HG02623 (cell line): ENCODE results near the gene ZNF423.

Source experiments
- ATAC-seq: cut with Tn5 transposase; IDR thresholded peaks from one replicate; pipeline ENCODE4 v1.9.1; 2021; ENCODE audit warnings: moderate library complexity; ENCODE audit not compliant: unreplicated experiment

The ZNF423 gene

DNA sequence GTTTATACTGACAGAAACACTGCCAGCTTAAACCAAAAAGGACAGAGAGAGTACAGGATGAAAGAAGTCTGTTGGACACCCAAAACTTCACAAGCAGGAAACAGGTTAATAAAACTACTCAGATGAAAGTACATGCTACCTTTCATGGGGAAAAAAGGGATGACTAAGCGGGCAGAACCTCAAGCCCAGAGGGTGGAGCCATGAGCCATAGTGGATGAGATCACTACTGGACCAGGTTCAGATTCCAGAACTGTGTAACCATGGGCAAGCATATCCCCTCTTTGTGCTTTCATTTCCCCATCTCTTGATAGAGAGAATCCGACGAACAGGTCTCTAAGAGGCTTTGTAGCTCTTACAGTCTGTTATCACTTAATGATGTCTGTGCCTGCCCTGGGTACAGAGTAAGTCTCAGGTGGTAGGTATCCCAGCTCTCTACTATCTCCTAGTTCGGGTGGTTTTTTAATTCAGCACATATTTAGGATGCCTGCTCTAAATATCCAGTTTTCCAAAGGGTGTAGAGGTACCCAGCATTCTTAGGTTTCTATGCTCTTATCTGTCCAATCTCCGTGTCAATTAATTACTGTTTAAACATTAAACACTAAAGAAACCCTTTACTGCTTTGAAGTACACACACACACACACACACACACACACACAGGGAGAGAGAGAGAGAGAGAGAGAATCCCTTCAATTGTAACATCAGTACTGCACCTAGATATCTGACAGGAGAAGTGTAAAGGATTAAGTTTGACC lies 206.7 kb downstream of the ZNF423 start:
- no peak for ATAC-seq

DNA sequence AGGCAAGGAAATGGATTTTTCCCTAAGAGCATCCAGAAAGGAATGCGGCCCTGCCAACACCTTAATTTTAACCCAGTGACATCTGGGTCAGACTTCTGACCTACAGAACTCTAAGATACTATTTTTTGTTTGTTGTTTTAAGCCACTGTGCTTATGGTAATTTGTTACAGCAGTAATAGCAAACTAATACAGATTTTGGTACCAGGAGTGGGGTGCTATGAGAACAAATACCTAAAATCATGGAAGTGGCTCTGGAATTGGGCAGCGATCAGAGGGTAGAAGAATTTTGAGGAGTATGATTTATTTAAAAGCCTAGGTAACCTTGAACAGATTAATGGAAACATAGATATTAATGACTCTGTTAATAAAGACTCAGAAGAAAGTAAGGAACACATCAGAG lies 208.2 kb downstream of the ZNF423 start:
- ATAC-seq, result no peak

DNA sequence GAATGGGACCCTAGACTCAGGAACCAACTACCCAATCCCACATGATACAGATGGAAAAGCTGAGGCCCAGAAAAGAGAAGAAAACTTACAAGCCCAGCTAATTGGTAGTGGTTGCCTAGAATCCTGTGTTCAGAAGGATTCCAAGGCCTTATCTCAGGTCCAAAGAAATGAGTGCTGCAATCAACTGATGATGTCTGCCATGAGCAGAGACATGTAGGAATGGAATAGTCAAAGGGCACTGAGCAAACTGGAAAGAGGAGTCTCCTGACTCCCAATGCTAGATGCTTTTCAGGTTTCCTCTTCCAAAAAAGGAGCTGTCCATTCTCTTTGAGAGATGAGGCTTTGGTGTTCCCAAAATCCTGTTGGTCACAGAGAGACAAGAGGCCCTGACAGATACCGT lies 210.6 kb downstream of the ZNF423 start:
- no peak for ATAC-seq

DNA sequence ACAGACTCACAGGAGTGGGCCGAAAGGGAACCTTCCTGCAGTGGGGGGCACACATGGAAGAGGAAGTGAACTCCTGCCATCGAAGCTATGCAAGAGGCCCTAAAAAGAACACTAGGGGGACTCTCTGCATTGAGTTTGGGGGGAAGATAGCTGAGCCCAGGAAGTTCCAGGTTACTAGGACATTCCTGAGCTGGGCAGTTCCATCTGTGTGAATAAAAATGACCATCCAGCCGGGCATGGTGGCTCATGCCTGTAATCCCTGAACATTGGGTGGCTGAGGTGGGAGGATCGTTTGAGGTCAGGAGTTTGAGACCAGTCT lies 211.8 kb downstream of the ZNF423 start:
- ATAC-seq, result no peak

DNA sequence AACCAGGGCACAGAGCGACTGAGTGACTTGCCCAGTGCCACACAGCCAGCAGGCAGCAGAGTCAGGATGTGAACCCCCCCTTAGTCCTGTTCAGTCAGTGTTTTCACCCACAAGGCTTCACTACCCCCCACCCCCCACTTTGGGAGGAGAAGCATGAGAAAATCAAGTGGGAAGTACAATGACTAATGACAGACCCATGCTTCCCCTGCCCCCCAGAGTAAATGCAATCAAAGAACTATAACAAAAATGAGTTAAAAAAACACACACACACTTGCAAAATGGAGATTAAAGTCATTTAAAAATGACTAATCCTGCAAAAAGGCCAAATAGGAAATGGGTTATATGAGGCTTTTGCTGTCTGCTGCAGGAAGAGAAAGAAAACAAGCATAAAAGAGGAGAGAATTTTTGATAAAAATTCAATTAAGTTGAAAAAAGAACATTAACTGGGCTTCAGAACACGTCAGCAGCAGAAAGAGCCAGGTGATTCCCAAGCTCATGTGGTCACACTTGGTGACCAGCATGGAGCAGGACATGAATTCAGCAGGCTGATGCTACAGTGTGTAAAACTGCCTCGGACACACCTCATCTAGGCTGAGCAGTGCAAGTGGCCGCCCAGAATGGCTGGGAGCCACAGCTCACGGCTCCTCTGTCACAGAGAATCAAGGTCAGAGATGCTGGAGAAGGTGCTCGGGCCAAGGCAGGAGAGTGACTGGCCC lies 212.3 kb downstream of the ZNF423 start:
- ATAC-seq, result no peak

DNA sequence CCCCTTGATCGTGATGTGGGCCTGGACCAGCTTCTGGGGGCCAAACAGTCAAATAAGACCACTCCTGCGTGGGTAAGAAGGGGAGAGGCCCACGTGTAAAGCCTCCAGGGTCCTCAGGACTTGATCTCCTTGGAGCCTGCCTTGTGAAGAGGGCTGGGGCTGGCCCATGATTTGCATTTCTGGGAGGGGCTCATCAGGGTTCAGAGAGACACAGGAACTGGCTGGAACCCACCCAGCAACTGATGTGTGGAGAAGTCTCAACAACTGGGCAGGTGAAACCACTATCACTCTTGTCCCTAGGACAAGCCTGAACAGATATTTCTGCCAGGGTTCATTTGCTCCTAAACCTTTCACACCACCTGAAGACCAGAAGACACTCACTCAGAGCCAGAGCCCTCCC lies 214.7 kb downstream of the ZNF423 start:
- no peak for ATAC-seq

DNA sequence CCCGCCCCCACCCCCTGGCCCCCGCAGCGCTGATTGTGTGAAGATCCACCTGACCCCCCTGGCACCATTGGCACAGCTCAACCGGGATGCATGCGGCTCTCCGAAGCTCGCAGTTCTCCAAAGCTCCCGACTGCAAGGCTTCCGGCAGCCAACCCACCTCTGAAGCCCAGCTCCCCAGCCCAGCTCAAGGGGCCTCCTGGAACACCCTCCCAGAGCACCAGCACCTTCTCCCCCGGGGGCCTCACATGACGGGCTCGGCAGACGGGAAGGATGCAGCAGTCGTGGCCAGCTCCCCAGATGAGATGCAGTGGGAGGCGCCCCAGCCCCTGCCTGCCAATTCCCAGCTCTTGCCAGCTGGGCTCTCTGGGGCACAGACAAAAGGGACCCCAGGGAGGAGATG lies 215.3 kb downstream of the ZNF423 start:
- no peak for ATAC-seq

DNA sequence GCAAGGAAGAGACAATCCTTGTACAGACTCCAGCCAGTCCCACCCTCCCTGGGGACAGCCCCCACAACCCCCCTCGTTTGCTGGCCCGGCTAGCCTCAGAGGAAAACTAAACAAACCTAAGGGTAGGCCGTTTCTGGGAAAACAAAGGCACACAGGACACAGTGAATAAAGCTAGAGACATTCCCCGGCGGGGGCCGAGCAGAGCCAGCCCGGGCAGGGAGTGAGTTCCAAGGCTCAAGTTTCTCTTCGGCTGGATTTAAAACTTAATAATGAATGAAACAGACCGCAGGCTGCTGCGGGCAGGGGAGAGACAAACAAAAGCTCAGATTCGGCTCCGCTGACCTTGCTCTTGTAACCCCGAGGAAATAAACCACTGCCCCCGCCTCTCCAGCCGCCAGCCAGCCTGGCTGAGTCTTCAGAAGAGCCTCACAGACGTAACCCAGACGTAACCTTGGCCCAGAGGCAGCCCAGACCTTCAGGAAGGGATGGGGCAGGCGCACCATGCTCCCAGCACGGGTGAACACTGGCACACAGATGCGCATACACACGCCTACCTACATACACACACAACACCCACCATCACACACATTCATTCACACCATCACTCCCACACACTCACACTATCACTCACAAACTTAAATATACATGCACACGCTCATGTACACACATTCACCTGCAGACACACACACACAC lies 216.0 kb downstream of the ZNF423 start:
- ATAC-seq, result no peak

DNA sequence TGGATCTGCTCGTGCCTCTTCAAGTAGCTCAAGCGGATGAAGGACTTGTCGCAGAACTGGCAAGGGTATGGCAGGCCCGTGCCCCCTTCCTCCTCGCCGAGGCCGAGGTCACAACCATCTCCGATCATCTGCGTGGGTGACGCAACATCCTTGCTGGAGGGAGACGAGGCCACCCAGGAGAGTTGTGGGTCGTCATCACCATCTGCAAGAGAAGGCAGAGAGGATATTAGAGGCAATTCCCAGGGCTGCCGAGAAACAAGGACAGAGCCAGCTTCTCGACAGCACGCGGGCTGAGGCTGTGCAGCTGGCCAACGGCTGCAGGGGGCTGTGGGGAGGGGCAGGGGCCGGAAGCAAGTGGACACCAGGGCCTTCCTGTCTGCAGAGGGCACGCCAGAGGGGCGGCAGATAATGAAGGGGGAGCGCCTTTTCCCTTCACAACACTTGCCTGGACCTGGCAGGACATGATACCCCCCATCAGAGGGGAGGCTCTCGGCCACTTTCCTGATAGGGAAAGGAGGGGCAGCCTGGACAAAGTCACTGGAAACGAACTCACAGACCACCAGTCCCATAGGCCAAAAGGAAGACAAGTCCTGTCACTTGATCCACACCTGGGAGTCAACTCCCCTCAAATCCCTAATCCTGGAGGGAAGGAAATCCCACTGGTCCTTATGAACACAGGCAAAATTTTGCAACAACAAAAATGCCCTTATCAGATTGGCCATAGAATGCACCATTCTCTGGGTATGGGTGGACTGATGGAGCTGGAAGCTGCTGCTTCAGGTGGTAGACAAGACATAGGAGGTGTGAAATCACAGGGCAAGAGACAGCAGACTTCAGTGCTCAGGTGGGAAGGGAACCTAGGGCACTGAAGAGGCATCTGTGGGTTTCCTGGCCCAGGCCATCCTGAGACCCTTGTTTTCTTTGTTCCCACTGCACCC lies 217.0 kb downstream of the ZNF423 start:
- no peak for ATAC-seq

DNA sequence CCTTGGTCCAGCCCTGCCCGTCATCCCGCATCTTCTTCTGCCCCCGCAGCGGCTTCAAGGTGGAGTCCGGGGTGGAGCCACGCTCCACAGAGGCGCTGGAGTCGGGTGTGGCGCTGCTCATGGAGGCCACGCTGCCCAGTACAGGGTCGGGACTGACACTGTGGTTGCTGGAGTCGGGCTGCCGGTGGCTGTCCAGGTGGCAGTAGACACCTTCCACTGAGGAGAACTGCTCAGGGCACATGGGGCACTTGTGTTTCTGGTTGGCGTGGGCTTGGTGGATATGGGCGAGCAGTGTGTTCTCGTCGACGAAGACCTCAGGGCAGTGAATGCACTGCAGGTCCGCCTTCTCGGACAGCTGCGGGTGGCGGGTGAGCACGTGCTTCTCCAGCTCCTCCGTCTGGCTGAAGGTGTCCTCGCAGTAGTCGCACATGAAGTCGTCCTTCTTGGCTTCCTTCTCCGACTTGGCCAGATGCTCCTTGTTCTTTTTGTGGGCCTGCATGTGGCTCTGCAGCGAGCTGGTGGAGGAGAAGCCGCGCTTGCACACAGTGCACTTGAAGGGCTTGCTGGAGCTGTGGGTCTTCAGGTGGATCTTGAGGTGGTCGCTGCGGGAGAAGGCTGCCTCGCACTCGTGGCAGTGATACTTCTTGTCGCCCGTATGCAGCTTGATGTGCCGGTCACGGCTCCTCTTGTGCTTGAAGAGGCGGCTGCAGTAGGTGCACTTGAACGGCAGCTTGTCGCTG lies 217.8 kb downstream of the ZNF423 start:
- ATAC-seq, result no peak

DNA sequence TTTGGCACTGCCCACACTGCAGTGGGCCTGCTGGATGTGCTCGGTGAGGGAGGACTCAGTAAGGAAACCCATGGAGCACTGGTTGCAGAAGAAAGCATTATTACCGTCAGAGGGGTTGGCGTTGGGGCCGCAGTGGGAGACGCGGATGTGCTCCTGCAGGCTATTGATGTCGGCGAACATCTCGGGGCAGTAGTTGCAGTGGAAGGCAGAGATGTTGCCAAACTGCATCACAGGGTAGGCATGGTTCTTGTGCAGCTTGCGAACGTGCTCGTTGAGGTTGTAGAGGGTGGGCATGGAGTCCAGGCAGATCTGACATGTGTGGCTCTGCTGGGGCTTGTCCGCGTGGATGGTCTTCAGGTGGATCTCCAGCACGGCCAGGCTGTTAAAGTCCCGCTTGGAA lies 218.4 kb downstream of the ZNF423 start:
- no peak for ATAC-seq

DNA sequence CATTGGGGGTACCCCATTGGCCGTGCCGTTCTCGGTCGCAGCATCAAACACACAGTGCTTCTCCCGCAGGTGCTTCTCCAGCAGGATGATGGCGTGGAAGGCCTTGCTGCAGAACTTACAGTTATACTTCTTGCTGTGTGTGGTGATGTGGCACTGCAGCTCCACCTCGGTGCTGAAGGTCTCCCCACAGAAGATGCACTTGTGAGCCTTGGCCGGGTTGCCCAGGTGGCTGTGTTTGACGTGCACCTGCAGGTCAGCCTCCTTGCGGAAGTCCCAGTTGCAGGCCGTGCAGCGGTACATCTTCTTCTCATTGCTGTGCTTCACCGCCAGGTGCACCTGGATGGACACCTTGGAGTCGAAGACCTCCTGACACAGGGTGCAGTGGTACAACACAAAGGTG lies 219.3 kb downstream of the ZNF423 start:
- no peak for ATAC-seq

DNA sequence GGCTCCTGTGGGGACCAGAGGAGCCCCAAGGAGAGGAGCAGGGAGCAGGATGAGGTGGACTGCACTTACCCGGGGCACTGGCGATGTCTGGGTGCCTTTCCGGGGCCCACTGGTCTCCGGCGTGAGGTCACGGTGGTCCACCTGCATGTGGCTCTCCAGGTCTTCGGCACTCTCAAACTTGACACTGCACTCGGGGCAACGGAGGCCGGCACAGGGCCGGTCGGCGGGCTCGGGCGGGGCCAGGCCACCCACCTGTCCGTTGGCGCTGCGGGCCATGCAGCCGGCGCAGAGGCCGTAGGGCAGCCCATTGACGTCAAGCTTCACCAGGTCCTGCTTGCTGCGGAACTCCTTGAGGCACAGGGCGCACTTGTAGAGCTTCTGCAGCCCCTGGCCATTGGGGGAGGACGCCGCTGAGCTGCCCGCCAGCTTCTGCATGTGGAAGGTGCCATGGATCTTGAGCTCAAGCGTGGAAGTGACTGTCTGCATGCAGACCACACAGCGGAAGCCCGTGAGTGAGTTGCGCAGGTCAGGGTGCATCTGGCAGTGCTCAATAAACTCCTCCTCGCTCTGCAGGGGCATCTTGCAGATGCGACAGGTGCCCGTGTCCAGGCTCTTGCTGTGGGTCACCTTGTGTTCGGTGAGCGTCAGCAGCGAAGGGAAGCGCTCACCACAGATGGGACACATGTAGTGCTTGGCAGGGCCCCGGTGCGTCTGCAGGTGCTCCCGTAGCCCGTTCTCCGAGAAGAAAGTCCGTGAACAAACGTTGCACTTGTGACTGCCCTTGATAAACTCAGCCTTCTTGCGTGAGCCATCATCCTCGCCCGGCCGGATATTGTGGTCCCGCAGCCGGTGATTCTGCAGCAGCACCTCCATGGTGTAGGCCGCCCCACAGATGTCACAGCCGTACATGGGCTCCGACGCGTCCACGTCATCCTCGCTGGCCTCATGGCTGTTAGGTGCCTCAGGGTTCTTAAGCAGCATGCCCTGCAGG lies 220.0 kb downstream of the ZNF423 start:
- no peak for ATAC-seq

DNA sequence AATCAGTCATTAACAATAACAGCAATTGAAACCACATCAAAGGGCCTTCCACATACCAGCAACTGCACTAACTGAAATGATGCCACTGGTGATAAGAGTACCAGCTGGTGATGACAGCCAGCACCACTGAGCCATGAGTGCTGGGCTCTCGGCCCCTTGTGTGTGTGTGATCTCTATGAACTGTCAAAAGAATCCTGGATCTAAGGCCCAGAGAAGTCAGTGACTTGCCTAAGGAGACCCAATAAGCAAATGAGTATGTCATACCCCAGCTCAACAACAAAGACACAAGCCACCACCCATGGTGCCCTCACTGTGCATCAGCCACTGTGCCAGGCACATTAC lies 220.9 kb downstream of the ZNF423 start:
- no peak for ATAC-seq

DNA sequence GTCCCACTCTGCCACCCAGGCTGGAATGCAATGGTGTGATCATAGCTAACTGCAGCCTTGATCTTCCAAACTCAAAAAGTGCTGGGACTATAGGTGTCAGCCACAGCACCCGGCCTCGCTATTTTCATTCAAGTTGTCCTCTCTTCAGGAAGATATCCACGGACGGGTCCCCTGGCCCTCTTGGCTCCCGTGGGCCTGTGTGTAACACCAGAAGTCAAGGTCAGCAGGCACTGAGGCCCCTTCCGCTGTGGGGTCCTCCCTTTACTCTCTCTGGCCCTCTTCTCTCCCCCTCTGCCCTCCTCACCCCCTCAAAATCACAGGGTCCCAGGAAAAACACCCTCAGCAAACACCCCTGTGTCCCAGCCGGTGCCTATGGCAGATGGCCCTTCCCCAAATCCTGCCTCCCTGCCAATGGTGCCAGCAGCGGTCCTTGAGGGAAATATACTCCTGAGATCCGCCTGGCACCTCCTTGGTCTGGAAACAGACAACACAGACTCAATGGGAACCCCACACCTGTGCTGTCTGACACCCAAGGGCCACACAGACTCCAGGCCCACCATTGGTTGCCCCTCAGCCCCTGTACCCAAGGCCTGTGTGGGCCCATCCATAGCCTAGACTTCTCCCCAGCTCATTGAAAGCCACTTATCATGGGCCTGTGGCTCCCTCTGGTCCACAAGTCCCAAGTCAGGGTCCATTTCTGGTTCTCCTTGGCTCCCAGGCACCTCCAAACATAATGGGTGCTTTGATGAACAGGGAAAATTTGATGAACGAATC lies 221.5 kb downstream of the ZNF423 start:
- ATAC-seq, result no peak

DNA sequence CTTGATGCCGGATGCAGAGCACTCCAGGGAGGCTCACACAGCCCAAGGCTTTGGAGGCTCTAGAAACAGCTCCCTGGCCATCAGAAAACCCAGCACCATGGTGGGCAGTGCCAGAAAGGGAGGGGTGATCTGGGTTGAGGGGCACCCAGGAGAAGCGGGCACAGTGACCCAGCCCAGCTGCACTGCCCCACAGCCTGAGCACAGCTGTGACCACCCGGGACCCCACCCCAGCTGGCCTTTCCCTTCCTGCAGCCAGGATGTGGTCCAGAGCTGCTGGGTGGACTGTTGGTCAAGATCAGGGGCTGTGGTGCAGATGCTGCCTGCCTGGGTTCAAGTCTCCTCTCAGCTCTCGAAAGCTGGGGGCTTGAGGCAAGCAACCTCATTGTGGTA lies 223.1 kb downstream of the ZNF423 start:
- no peak for ATAC-seq

DNA sequence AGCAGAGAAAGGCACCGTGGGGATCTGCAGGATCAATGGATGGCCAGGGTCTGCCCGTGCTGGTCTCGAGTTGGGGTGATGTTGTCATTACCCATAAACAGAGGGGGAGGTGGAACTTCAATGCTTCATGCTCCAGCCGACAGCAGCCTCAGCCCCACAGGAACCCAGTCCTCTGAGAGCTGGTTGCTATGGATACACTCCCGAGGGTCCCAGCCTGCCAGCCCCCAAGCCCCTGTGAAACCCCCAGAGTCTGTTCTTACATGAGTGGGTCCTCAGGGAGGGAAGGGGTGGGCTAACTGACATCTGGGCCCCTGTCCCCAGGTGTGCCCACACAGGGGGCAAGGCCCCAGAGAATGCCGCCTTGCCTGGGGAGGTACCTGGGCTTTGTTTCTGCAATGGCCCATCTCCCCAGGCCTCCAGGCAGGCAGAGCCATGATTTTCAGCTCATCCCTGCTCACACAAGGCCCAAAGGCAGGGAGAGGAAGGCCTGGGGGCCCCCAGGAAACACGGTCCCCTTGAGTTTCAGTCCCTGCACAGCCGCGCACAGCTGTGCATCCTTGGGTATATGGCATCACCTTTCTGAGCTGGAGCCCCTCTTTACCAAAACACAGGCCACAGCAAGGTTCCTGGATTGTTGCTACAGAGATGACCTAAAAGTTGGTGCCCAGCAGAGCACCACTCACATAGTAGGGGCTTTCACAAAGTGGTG lies 223.7 kb downstream of the ZNF423 start:
- ATAC-seq, result no peak
